Activated CD4-positive, alpha-beta memory T cell treated with anti-CD3 and anti-CD28 coated beads, Interleukin-2, amount 10 ng/mL, durations not matched to agents 7 days and 5 days (primary cell): ENCODE measurements around the gene PDE4DIP. TPM values are rescaled to one million over a fixed set of nuclear protein-coding genes. Genes with fewer than 3 reads are reported as not detected.
"Not testable (repeated sequence)": the region's sequence is repeated elsewhere in the genome, so short reads cannot be mapped to it uniquely, and the experiment has no call there.

Experiments
- CTCF ChIA-PET: fragments of 350-600 bp; sonication (Branson Sonifier 250); formaldehyde crosslinking; loops from one replicate; lab custom pipeline; 2021; ENCODE audit warnings: antibody characterized with exemption, inconsistent platforms; lab: Charles Lee
- POLR2A ChIA-PET: fragments of 350-600 bp; sonication (Branson Sonifier 250); formaldehyde crosslinking; loops from one replicate; lab custom pipeline; 2021; ENCODE audit warnings: antibody characterized with exemption; lab: Charles Lee
- DNase-seq: peaks from one replicate; pipeline ENCODE4 v3.0.0-alpha.2; 2020
- H3K27ac Mint-ChIP-seq: one replicate; pipeline ENCODE4 v1.8.0; 2021; ENCODE audit warnings: mild to moderate bottlenecking, mixed read lengths
- H3K27me3 Mint-ChIP-seq: one replicate; pipeline ENCODE4 v1.8.0; 2021; ENCODE audit warnings: mixed read lengths
- H3K36me3 Mint-ChIP-seq: one replicate; pipeline ENCODE4 v1.8.0; 2021; ENCODE audit warnings: low read depth, mixed read lengths
- H3K4me1 Mint-ChIP-seq: one replicate; pipeline ENCODE4 v1.8.0; 2021; ENCODE audit warnings: mixed read lengths
- H3K4me3 Mint-ChIP-seq: one replicate; pipeline ENCODE4 v1.8.0; 2021; ENCODE audit warnings: mild to moderate bottlenecking, mixed read lengths
- H3K9me3 Mint-ChIP-seq: one replicate; pipeline ENCODE4 v1.8.0; 2021; ENCODE audit warnings: mixed read lengths
- total RNA-seq, 2 experiments: library from RNA; stranded (reverse); gene quantifications; one replicate each; pipeline ENCODE4 v1.2.3, GENCODE V29; 2021

The PDE4DIP gene
- total RNA-seq, 2 experiments from 2014 or later: 30.8 to 31.3 TPM

DNA sequence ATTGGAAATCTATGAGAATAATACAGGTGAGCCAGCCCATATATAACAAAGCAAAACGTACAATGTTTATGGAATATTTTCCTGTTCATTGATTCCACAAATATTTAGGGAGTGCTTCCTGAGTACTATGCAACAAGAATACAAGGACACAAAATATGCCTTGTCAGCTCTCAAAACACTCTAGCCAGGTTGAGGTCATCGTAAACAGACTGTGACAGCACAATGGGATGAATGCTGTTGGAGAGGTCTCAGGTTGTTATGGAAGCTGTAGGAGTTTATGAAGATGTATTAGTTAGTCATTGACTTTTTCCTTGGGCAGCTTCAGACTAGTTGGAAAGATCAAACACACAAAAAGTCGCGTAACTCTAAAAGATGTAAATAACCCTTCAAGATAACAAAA, 42.1 kb downstream of the PDE4DIP start:
- CTCF ChIA-PET, POLR2A ChIA-PET: not testable (repeated sequence)

DNA sequence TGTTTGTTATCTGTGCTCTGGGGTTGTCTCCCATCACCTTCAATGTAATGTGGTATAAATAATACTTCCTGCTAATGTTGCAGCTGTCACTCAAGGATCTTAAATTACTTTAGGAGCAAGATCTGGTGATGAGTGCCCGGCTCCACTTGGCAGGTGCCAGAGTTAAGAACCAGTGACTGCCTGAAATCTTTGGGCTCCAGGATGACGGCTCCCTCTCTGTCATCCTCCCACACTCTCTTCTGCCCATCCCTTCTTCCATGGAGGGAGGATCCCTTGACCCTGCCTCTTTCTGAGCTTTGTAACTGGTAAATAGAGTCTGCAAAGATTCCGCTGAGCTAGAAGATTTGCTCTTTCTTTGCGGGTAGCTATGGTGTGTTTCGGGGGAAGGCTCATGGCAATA, 44.4 kb downstream of the PDE4DIP start:
- H3K36me3 Mint-ChIP-seq, H3K4me3 Mint-ChIP-seq, H3K9me3 Mint-ChIP-seq, DNase-seq, CTCF ChIA-PET, H3K27ac Mint-ChIP-seq, POLR2A ChIA-PET, H3K27me3 Mint-ChIP-seq, H3K4me1 Mint-ChIP-seq: not testable (repeated sequence)

More for the DNA sequence above, 42.1 kb downstream of the PDE4DIP start:
- H3K4me3 Mint-ChIP-seq, H3K27me3 Mint-ChIP-seq, H3K9me3 Mint-ChIP-seq, H3K4me1 Mint-ChIP-seq, H3K27ac Mint-ChIP-seq, H3K36me3 Mint-ChIP-seq, DNase-seq: not testable (repeated sequence)

DNA sequence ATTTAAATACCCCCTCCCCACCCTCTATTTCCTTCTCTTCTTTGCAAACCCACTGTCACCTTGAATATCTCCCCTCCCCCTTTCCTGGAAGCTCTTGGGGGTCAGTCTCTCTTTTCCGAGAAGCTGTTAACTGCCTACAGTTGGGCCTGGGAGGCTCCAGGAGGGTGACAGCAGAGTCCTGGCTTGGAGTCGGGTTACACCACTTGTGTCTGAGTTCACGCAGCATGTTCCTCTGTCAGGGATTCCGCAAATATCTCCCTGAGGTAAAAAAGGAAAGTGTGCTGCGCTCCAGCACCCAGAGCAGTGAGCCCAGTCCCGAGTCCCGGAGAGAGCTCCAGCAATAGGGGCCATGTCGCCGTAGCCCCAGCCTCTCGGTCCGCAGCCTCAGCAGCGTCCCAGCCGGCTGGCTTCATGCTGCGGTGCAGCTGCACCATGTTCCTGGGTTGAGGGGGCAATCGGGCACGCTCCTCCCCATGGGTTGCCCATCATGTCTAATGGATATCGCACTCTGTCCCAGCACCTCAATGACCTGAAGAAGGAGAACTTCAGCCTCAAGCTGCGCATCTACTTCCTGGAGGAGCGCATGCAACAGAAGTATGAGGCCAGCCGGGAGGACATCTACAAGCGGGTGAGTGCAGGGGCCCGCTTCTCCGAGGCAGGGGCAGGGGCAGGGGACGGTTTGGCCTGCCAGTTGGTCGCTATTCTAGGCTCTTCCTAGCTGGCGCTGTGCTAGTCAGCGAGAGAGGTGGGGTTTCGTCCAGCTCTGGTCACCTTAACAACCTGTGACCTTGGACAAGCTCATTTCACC, 45.2 kb downstream of the PDE4DIP start:
- H3K27me3 Mint-ChIP-seq, CTCF ChIA-PET, H3K4me1 Mint-ChIP-seq, H3K36me3 Mint-ChIP-seq, DNase-seq, H3K27ac Mint-ChIP-seq, H3K9me3 Mint-ChIP-seq, H3K4me3 Mint-ChIP-seq, POLR2A ChIA-PET: not testable (repeated sequence)

DNA sequence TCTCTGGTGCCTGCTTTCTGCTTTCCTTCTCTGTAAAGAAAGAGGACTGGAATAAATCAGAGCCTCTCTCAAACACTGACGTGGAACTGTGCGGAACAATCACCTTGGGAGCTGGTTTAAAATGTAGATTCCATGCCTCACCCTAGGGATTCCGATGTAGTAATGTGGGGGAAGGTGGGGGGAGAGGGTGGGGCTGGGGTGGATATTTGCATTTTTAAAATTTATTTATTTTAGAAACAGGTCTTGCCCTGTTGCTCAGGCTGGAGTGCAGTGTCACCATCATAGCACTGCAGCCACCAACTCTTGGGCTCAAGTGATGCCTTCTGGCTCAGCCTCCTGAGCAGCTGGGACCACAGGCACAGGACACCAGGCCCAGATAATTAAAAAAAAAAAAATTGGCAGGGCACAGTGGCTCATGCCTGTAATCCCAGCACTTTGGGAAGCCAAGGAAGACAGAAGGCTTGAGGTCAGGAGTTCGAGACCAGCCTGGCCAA, 45.9 kb downstream of the PDE4DIP start:
- H3K9me3 Mint-ChIP-seq, POLR2A ChIA-PET: not testable (repeated sequence)

DNA sequence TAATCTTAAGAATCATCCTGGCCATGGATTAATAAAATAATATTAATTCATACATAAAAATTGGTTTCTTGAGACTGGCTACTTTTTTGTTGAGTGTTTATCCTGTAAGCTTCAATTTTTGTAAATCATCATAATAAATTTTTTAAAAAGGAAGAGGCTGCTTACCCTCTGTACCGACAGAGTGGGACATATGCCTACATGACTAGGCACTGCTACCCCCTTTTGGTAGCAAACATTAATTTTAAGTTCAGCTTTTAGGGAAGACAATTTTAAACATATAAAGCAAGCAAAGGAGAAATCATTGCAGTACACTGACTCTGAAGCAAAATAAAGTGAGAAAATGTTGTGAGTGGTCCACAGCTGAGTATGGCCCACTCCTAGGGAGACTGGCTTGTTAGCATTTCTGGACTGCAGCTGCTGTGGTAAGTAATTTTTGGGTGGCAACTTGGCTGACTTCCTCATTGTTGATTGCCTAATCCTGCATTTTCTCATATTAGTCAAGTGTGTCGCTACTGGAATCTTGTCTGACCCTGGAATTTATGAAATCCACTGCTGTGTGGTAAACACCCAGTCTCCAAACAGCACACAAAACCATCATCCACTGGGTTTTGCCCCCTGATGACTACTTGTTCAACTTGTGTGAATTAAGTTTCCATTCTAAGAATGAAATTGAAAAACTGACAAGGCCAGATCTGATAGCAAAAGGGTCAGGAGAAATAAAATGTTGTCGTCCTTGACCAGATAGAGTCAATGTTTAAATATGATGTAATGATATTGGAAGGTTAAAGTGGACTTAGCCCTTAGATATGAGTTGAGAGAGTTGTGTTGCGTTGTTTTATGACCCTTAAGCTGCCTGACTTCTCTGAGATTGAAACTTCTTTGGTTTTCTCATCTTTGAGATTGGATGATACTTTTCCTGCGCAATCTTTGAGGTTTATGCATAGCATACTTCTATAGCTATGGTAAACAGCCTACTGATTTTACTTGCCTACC, 50.4 kb downstream of the PDE4DIP start:
- H3K4me3 Mint-ChIP-seq, CTCF ChIA-PET, H3K9me3 Mint-ChIP-seq, H3K27me3 Mint-ChIP-seq, H3K36me3 Mint-ChIP-seq, H3K4me1 Mint-ChIP-seq, POLR2A ChIA-PET, DNase-seq, H3K27ac Mint-ChIP-seq: not testable (repeated sequence)

More for the DNA sequence above, 45.9 kb downstream of the PDE4DIP start:
- CTCF ChIA-PET, H3K4me3 Mint-ChIP-seq, DNase-seq, H3K27me3 Mint-ChIP-seq, H3K36me3 Mint-ChIP-seq, H3K4me1 Mint-ChIP-seq, H3K27ac Mint-ChIP-seq: not testable (repeated sequence)

DNA sequence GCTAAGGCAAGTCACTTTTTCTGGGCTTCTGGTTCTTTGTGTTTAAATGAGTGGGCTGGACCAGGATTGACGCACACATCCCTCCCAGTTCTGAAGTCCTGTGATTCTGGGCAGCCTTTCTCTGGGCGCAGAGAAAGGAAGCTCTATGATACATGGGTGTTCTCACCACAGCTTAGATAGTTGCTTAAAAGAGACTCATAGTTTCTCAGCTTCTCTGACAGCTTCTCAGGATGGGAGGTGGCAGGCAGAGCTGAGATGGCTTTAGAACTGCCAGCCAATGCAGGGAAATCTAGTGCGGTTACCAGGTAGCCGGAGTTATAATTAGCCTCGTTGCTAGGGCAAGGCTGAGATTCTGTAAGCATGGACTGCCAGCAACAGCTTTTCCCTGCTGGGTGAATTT, 55.8 kb downstream of the PDE4DIP start:
- CTCF ChIA-PET, POLR2A ChIA-PET, H3K36me3 Mint-ChIP-seq, H3K4me3 Mint-ChIP-seq, H3K9me3 Mint-ChIP-seq, H3K27me3 Mint-ChIP-seq, H3K27ac Mint-ChIP-seq, H3K4me1 Mint-ChIP-seq, DNase-seq: not testable (repeated sequence)

DNA sequence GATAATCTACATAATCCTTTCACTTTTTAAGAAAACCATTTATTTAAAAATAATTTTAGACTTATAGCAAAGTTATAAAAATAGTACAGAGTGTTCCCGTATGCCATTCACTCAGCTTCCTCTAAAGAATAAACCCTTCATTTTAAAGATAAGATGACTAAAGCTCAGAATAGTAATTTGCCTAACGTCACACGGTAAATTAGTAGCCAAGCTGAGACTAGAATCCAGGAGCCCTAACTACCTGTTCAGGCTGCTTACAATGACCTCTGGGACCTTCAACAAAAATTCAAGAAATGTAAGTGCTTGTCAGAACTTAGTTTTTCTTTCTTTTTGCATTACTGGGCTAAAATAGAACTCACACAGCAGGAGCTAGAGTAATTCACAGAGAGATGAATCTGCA, 56.5 kb downstream of the PDE4DIP start:
- H3K9me3 Mint-ChIP-seq, H3K36me3 Mint-ChIP-seq, H3K4me1 Mint-ChIP-seq, H3K27ac Mint-ChIP-seq, DNase-seq, POLR2A ChIA-PET, CTCF ChIA-PET, H3K4me3 Mint-ChIP-seq, H3K27me3 Mint-ChIP-seq: not testable (repeated sequence)

DNA sequence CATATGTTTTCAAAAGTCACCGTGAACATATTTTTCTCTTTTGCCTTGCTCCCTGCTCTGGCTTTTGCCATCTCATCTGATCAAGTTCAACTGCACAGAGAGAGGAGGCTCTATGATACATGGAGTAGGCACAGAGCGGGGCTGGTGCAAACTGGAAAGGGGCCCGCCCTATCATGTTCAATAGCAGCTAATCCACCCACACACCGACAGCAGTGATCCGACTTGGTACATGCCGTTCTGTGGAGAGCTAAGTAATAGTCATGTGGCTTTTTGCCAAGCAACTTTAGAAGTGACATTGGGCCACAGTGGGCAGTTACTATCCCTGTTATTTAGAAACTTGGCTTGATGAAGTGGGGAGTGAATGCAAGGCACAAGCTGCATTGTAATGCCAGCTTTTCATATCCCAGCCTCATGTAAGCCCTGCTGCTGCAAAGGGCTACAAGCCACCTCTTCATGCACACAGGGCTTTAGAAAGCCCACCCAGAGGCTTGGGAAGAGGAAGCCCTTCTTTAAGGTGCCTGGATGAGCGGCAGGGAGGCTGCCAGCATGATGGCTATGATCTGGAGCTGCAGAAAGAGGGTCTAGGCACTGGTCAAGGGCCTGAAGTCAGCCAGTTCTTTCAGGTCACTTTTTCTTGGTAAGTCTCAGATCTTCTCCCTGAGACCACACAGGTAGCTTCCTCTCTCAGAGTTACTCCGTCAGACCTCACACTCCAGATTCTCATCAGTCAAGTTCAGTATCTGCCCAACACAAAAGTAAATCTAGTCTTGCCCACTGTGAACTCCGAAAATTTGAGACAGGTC, 57.1 kb downstream of the PDE4DIP start:
- H3K9me3 Mint-ChIP-seq, H3K27me3 Mint-ChIP-seq, DNase-seq, H3K36me3 Mint-ChIP-seq, H3K4me1 Mint-ChIP-seq, POLR2A ChIA-PET, CTCF ChIA-PET, H3K4me3 Mint-ChIP-seq, H3K27ac Mint-ChIP-seq: not testable (repeated sequence)

DNA sequence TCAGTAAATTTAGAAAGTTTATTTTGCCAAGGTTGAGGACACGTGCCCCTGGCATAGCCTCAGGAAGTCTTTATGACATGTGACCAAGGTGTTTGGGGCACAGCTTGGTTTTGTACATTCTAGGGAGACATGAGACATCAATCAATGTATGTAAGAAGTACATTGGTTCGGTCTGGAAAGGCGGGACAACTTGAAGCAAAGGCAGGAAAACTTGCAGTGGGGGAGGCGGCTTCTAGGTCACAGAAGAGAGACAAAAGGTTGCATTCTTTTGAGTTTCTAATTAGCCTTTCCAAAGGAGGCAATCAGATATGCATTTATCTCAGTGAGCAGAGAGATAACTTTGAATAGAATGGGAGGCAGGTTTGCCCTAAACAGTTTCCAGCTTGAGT, 57.7 kb downstream of the PDE4DIP start:
- H3K27me3 Mint-ChIP-seq, DNase-seq, CTCF ChIA-PET, H3K27ac Mint-ChIP-seq, H3K4me3 Mint-ChIP-seq, H3K4me1 Mint-ChIP-seq, H3K36me3 Mint-ChIP-seq, H3K9me3 Mint-ChIP-seq, POLR2A ChIA-PET: not testable (repeated sequence)

DNA sequence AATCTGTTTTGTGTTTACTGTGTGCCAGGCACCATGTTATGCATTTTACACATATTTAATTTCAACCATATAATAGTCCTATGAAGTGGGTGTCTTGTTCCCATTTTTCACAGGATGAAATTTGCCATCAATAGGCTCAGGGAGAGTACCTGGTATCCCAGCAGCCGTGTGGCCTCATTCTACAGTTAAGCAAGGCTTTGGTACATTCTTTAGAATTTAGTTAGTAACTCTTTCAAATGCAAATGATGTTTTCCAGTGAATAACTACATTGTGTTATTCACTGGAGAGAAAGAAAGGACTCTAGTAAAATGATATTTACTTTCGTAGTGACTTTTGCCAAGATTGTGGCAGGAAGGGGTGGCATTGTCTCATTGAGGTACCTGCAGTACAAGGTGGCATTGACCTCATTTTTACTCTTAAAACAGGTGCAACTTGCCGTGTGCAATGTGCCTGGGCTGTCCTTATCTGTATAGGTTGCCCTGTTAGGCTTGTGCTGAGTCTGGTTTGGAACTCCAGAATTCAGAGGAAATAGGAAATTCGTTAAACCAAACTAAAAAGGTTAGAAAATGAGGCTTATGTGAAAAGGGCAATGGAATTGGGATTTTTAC, 65.1 kb downstream of the PDE4DIP start:
- H3K36me3 Mint-ChIP-seq, H3K27me3 Mint-ChIP-seq, H3K4me1 Mint-ChIP-seq, H3K4me3 Mint-ChIP-seq, DNase-seq, H3K9me3 Mint-ChIP-seq, CTCF ChIA-PET, H3K27ac Mint-ChIP-seq, POLR2A ChIA-PET: not testable (repeated sequence)

DNA sequence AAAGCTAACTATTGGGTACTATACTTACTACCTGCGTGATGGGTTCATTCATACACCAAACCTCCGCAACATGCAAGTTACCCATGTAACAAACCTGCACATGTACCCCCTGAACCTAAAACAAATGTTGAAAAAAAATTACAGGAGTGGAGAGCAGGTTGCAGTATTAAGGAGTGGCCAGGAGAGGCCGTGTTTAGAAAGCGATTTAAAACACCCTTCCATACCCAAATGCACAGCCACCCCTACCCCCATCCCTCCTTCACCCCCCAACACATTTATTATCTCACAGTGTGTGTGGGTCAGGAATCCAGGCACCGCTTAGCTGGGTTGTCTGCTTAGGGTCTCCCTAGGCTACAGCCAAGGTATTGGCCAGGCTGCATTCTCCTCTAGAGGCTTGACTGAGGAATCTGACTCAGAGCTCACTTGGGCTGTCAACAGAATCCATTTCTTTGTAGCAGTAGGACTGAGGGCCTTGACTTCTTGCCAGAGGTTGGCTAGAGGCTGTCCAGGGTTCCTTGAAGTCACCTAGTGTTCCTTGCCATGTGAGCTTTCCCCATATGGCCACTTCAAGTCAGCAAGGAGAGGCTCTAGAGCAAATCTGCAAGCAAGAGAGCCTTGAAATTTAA, 67.2 kb downstream of the PDE4DIP start:
- H3K27me3 Mint-ChIP-seq, H3K4me3 Mint-ChIP-seq, H3K9me3 Mint-ChIP-seq, DNase-seq, H3K4me1 Mint-ChIP-seq, H3K36me3 Mint-ChIP-seq, CTCF ChIA-PET, POLR2A ChIA-PET, H3K27ac Mint-ChIP-seq: not testable (repeated sequence)

DNA sequence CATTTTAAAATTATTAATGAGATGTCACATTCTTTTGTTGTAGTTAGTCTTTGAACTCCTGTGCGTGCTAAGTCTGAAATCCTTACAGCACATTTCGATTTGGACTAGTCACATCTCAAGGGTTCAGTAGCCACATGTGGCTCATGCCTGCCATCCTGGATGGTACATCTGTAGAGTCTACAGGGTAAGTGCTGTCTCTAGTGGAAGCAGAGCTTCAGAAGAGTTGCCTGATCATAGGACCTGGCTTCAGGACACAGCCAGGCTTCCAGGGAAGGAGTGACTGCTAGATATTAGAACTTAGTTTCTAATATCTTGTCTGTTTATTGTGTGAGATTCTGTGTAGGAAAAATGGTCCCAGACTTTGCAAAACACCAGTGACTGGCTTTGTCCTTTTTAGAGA, 72.0 kb downstream of the PDE4DIP start:
- H3K4me3 Mint-ChIP-seq, CTCF ChIA-PET, H3K9me3 Mint-ChIP-seq: not testable (repeated sequence)

More for the DNA sequence above, 72.0 kb downstream of the PDE4DIP start:
- H3K36me3 Mint-ChIP-seq, H3K4me1 Mint-ChIP-seq, H3K27me3 Mint-ChIP-seq, H3K27ac Mint-ChIP-seq, DNase-seq, POLR2A ChIA-PET: not testable (repeated sequence)
